PC-3 (cell line): ENCODE measurements around the gene PPTC7. TPM values are rescaled to one million over a fixed set of nuclear protein-coding genes. Genes with fewer than 3 reads are reported as not detected.

Experiments used
- ATAC-seq: fragments of 200-7000 bp; cut with Tn5 transposase; 2 replicates; pipeline ENCODE4 v1.9.1; 2020; ENCODE audit warnings: mild to moderate bottlenecking, moderate library complexity
- BruUV-seq: library from RNA; stranded (reverse); fragments of 400-500 nt; replicated peaks from 2 replicates; lab custom pipeline; 2021; lab: Mats Ljungman, UMichigan
- CTCF ChIA-PET: fragments of 300-600 bp; sonication (Branson Sonifier 250); formaldehyde crosslinking; loops from one replicate; lab custom pipeline; 2022; ENCODE audit warnings: antibody characterized with exemption; lab: Charles Lee
- POLR2A ChIA-PET: fragments of 300-600 bp; sonication (Branson Sonifier 250); formaldehyde crosslinking; loops from one replicate; lab custom pipeline; 2022; ENCODE audit warnings: antibody characterized with exemption; ENCODE audit not compliant: unreplicated experiment; lab: Charles Lee
- DNase-seq: peaks from one replicate; pipeline ENCODE4 v3.0.0-alpha.2; 2015
- H2AFZ ChIP-seq: fragments of 300-600 bp; sonication (generic); 2 replicates; pipeline ENCODE4 v1.6.0; 2016; ENCODE audit warnings: antibody characterized with exemption, low read length
- H3F3A ChIP-seq: fragments of 300-600 bp; sonication (generic); one replicate; pipeline ENCODE4 v1.6.0; 2017; ENCODE audit warnings: antibody characterized with exemption, low read length, control low read depth, mild to moderate bottlenecking; ENCODE audit not compliant: unreplicated experiment
- H3K27ac ChIP-seq: fragments of 300-600 bp; sonication (generic); 2 replicates; pipeline ENCODE4 v1.5.1; 2016; ENCODE audit warnings: mild to moderate bottlenecking, low read length
- H3K27me3 ChIP-seq: fragments of 300-600 bp; sonication (generic); 2 replicates; pipeline ENCODE4 v1.6.1; 2016; ENCODE audit warnings: low read length, mixed read lengths
- H3K36me3 ChIP-seq: fragments of 300-600 bp; sonication (generic); 2 replicates; pipeline ENCODE4 v1.6.1; 2016; ENCODE audit warnings: low read depth, mixed run types, low read length, mixed read lengths
- H3K4me1 ChIP-seq: fragments of 300-600 bp; sonication (generic); 2 replicates; pipeline ENCODE4 v1.5.1; 2016; ENCODE audit warnings: low read length; ENCODE audit not compliant: insufficient read depth
- H3K4me2 ChIP-seq: fragments of 300-600 bp; sonication (generic); 2 replicates; pipeline ENCODE4 v1.6.0; 2016; ENCODE audit warnings: low read length
- H3K4me3 ChIP-seq: fragments of 300-600 bp; sonication (generic); 2 replicates; pipeline ENCODE4 v1.5.1; 2016; ENCODE audit warnings: mild to moderate bottlenecking, low read length, mixed read lengths
- H3K79me2 ChIP-seq: fragments of 300-600 bp; sonication (generic); 2 replicates; pipeline ENCODE4 v1.6.1; 2017; ENCODE audit warnings: low read length, mixed read lengths
- H3K9ac ChIP-seq: fragments of 300-600 bp; sonication (generic); 2 replicates; pipeline ENCODE4 v1.6.0; 2016; ENCODE audit warnings: mild to moderate bottlenecking, low read length
- H3K9me2 ChIP-seq: fragments of 300-600 bp; sonication (generic); replicated peaks from 2 replicates; pipeline ENCODE4 v1.6.1; 2016; ENCODE audit warnings: mixed run types, low read length, mixed read lengths
- H3K9me3 ChIP-seq: fragments of 300-600 bp; sonication (generic); 2 replicates; pipeline ENCODE4 v1.6.1; 2016; ENCODE audit warnings: low read length, mixed read lengths
- H4K20me1 ChIP-seq: fragments of 300-600 bp; sonication (generic); 2 replicates; pipeline ENCODE4 v1.6.1; 2016; ENCODE audit warnings: low read length, mixed read lengths
- CTCF ChIP-seq: fragments of 300-600 bp; sonication (generic); conservative IDR thresholded peaks from 2 replicates; pipeline ENCODE4 v1.5.1; 2017; ENCODE audit warnings: antibody characterized with exemption, low read depth, mild to moderate bottlenecking, low read length
- EZH2 ChIP-seq: fragments of 300-600 bp; sonication (generic); IDR thresholded peaks from one replicate; pipeline ENCODE4 v1.6.1; 2017; ENCODE audit warnings: antibody characterized with exemption, mild to moderate bottlenecking, low read length; ENCODE audit not compliant: unreplicated experiment
- EZH2phosphoT487 ChIP-seq: fragments of 300-600 bp; sonication (generic); IDR thresholded peaks from 2 replicates; pipeline ENCODE4 v1.6.1; 2018; ENCODE audit warnings: mild to moderate bottlenecking, antibody characterized with exemption, low read length, borderline replicate concordance
- intact Hi-C: fragments of 100-400 bp; cut with micrococcal nuclease; formaldehyde crosslinking; loops from 2 replicates; pipeline ENCODE4 v1.9.0; 2023
- total RNA-seq: library from RNA; depleted of rRNA; stranded (reverse); fragments of >200 nt; gene quantifications from 2 replicates; pipeline ENCODE4 v1.2.3, GENCODE V29; 2014

The PPTC7 gene
- total RNA-seq, 1 experiment from 2014 or later = 9.0 TPM

DNA sequence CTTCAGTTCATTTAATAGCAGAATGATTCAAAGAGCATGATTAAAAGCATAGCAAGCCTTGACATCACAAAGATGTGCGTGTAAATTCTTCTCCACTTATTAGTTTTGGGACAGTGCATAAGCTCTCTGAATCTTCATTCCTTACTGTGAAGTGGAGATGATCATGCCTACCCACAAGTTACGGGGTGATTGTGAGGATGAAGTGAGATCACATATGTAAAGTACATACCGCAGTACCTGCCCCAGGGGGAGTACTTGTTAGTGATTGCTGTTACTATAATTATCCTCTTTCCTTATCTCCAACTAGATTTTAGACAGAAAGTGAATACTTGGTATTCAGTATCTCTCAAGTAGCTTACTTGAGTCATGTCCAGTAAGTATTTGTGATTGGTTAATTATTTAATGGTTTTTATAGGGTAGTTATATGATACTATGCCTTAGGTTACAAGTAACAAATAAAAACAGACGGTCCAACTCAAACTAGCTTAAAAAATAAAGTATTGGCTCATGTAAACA is 75.0 kb downstream of the PPTC7 start:
- TF ChIP-seq CTCF (no peak), EZH2phosphoT487 (no peak), EZH2 (no peak)
- H3K9me2 ChIP-seq = no peaks in the 10 kb centered on the region
- no peaks in the 10 kb centered on the region for H3K79me2 ChIP-seq
- no TSS peak for BruUV-seq
- no peaks in the 10 kb centered on the region for H3K27me3 ChIP-seq
- CTCF ChIA-PET = no interaction called here
- intact Hi-C loops = no loop called here
- H3K9ac ChIP-seq = no peak overlapping the region
- peaks cover 3% of the 10 kb centered on the region; the same call in 1 of the 2 replicates for H3K4me1 ChIP-seq
- POLR2A ChIA-PET = no interaction called here
- H3K4me2 ChIP-seq = no peak overlapping the region
- H4K20me1 ChIP-seq = no peaks in the 10 kb centered on the region
- ATAC-seq = no peak
- H3K4me3 ChIP-seq = no peak overlapping the region
- H3K27ac ChIP-seq = no peak overlapping the region
- H2AFZ ChIP-seq = no peak overlapping the region
- no peaks in the 10 kb centered on the region for H3F3A ChIP-seq
- H3K36me3 ChIP-seq = no peaks in the 10 kb centered on the region
- DNase-seq = no peak
- H3K9me3 ChIP-seq = no peaks in the 10 kb centered on the region

GRCh38 chr12:110505332-110505731 is 77.8 kb downstream of the PPTC7 start:
- peaks cover 15% of the 10 kb centered on the region for H3K79me2 ChIP-seq
- no peaks in the 10 kb centered on the region for H3K9me2 ChIP-seq
- peaks cover 7% of the 10 kb centered on the region for H3K4me1 ChIP-seq
- no peaks in the 10 kb centered on the region for H3K9me3 ChIP-seq
- no TSS peak for BruUV-seq
- H2AFZ ChIP-seq = no peak overlapping the region
- ChIA-PET CTCF (no interaction called here), POLR2A (no interaction called here)
- DNase-seq (no peak), ATAC-seq (no peak)
- H3K27ac ChIP-seq = no peak overlapping the region
- no peak overlapping the region for H3K4me2 ChIP-seq
- no peak for TF ChIP-seq CTCF
- no peak for TF ChIP-seq EZH2phosphoT487
- TF ChIP-seq EZH2 = no peak
- H3K36me3 ChIP-seq = no peaks in the 10 kb centered on the region
- intact Hi-C loops = no loop called here
- no peak overlapping the region for H3K4me3 ChIP-seq
- no peaks in the 10 kb centered on the region for H4K20me1 ChIP-seq
- no peak overlapping the region for H3K9ac ChIP-seq
- no peaks in the 10 kb centered on the region for H3K27me3 ChIP-seq
- no peaks in the 10 kb centered on the region for H3F3A ChIP-seq

- POLR2A ChIA-PET = no interaction called here
- Histone ChIP-seq H2AFZ (no peak overlapping the region), H4K20me1 (0 out of 2 replicates have a peak, but pooled peaks cover 3% of the 10 kb centered on the region), H3K9me3 (no peaks in the 10 kb centered on the region), H3K27ac (no peak overlapping the region), H3F3A (no peaks in the 10 kb centered on the region), H3K4me3 (no peak overlapping the region), H3K9me2 (no peaks in the 10 kb centered on the region), H3K79me2 (peaks cover 34% of the 10 kb centered on the region), H3K4me1 (peaks cover 22% of the 10 kb centered on the region), H3K9ac (no peak overlapping the region), H3K4me2 (no peak overlapping the region), H3K27me3 (no peaks in the 10 kb centered on the region), H3K36me3 (peaks cover 3% of the 10 kb centered on the region; the same call in 1 of the 2 replicates)
- CTCF ChIA-PET = no interaction called here
- ATAC-seq (no peak), DNase-seq (peak; percentile 14)
- intact Hi-C loops = no loop called here
- no peak for TF ChIP-seq EZH2
- TF ChIP-seq CTCF = no peak
- TF ChIP-seq EZH2phosphoT487 = no peak
- no TSS peak for BruUV-seq
Observed at GRCh38 chr12:110503432-110503831, 79.7 kb downstream of the PPTC7 start.
